PC-3 (cell line): Measurements from ENCODE around the gene TEX55. TPM values are rescaled to one million over a fixed set of nuclear protein-coding genes. Genes with fewer than 3 reads are reported as not detected.

ENCODE experiments used
- ATAC-seq: fragments of 200-7000 bp; cut with Tn5 transposase; 2 replicates; pipeline ENCODE4 v1.9.1; 2020; ENCODE audit warnings: mild to moderate bottlenecking, moderate library complexity
- BruUV-seq: library from RNA; stranded (reverse); fragments of 400-500 nt; replicated peaks from 2 replicates; lab custom pipeline; 2021; lab: Mats Ljungman, UMichigan
- CTCF ChIA-PET: fragments of 300-600 bp; sonication (Branson Sonifier 250); formaldehyde crosslinking; loops from one replicate; lab custom pipeline; 2022; ENCODE audit warnings: antibody characterized with exemption; lab: Charles Lee
- POLR2A ChIA-PET: fragments of 300-600 bp; sonication (Branson Sonifier 250); formaldehyde crosslinking; loops from one replicate; lab custom pipeline; 2022; ENCODE audit warnings: antibody characterized with exemption; ENCODE audit not compliant: unreplicated experiment; lab: Charles Lee
- DNase-seq: peaks from one replicate; pipeline ENCODE4 v3.0.0-alpha.2; 2015
- H2AFZ ChIP-seq: fragments of 300-600 bp; sonication (generic); 2 replicates; pipeline ENCODE4 v1.6.0; 2016; ENCODE audit warnings: antibody characterized with exemption, low read length
- H3F3A ChIP-seq: fragments of 300-600 bp; sonication (generic); one replicate; pipeline ENCODE4 v1.6.0; 2017; ENCODE audit warnings: antibody characterized with exemption, low read length, control low read depth, mild to moderate bottlenecking; ENCODE audit not compliant: unreplicated experiment
- H3K27ac ChIP-seq: fragments of 300-600 bp; sonication (generic); 2 replicates; pipeline ENCODE4 v1.5.1; 2016; ENCODE audit warnings: mild to moderate bottlenecking, low read length
- H3K27me3 ChIP-seq: fragments of 300-600 bp; sonication (generic); 2 replicates; pipeline ENCODE4 v1.6.1; 2016; ENCODE audit warnings: low read length, mixed read lengths
- H3K36me3 ChIP-seq: fragments of 300-600 bp; sonication (generic); 2 replicates; pipeline ENCODE4 v1.6.1; 2016; ENCODE audit warnings: low read depth, mixed run types, low read length, mixed read lengths
- H3K4me1 ChIP-seq: fragments of 300-600 bp; sonication (generic); 2 replicates; pipeline ENCODE4 v1.5.1; 2016; ENCODE audit warnings: low read length; ENCODE audit not compliant: insufficient read depth
- H3K4me2 ChIP-seq: fragments of 300-600 bp; sonication (generic); 2 replicates; pipeline ENCODE4 v1.6.0; 2016; ENCODE audit warnings: low read length
- H3K4me3 ChIP-seq: fragments of 300-600 bp; sonication (generic); 2 replicates; pipeline ENCODE4 v1.5.1; 2016; ENCODE audit warnings: mild to moderate bottlenecking, low read length, mixed read lengths
- H3K79me2 ChIP-seq: fragments of 300-600 bp; sonication (generic); 2 replicates; pipeline ENCODE4 v1.6.1; 2017; ENCODE audit warnings: low read length, mixed read lengths
- H3K9ac ChIP-seq: fragments of 300-600 bp; sonication (generic); 2 replicates; pipeline ENCODE4 v1.6.0; 2016; ENCODE audit warnings: mild to moderate bottlenecking, low read length
- H3K9me2 ChIP-seq: fragments of 300-600 bp; sonication (generic); replicated peaks from 2 replicates; pipeline ENCODE4 v1.6.1; 2016; ENCODE audit warnings: mixed run types, low read length, mixed read lengths
- H3K9me3 ChIP-seq: fragments of 300-600 bp; sonication (generic); 2 replicates; pipeline ENCODE4 v1.6.1; 2016; ENCODE audit warnings: low read length, mixed read lengths
- H4K20me1 ChIP-seq: fragments of 300-600 bp; sonication (generic); 2 replicates; pipeline ENCODE4 v1.6.1; 2016; ENCODE audit warnings: low read length, mixed read lengths
- CTCF ChIP-seq: fragments of 300-600 bp; sonication (generic); conservative IDR thresholded peaks from 2 replicates; pipeline ENCODE4 v1.5.1; 2017; ENCODE audit warnings: antibody characterized with exemption, low read depth, mild to moderate bottlenecking, low read length
- EZH2 ChIP-seq: fragments of 300-600 bp; sonication (generic); IDR thresholded peaks from one replicate; pipeline ENCODE4 v1.6.1; 2017; ENCODE audit warnings: antibody characterized with exemption, mild to moderate bottlenecking, low read length; ENCODE audit not compliant: unreplicated experiment
- EZH2phosphoT487 ChIP-seq: fragments of 300-600 bp; sonication (generic); IDR thresholded peaks from 2 replicates; pipeline ENCODE4 v1.6.1; 2018; ENCODE audit warnings: mild to moderate bottlenecking, antibody characterized with exemption, low read length, borderline replicate concordance
- intact Hi-C: fragments of 100-400 bp; cut with micrococcal nuclease; formaldehyde crosslinking; loops from 2 replicates; pipeline ENCODE4 v1.9.0; 2023
- total RNA-seq: library from RNA; depleted of rRNA; stranded (reverse); fragments of >200 nt; gene quantifications from 2 replicates; pipeline ENCODE4 v1.2.3, GENCODE V29; 2014

The TEX55 gene
- total RNA-seq, 1 experiment from 2014 or later: 0.33 TPM

GRCh38 chr3:119176778-119177177 lies 30.8 kb downstream of the TEX55 start:
- ChIA-PET POLR2A (no interaction called here), CTCF (interaction anchor here (0.6 to 1.1 kb wide), 2 partner anchors 15 to 64 kb away, joined by 4 to 8 read pairs; partner anchors contain the start of gene B4GALT4)
- Histone ChIP-seq H2AFZ (peak overlapping the region; percentile 43), H3F3A (peaks cover 5% of the 10 kb centered on the region), H4K20me1 (no peaks in the 10 kb centered on the region), H3K27me3 (no peaks in the 10 kb centered on the region), H3K9ac (peak overlapping the region; percentile 78), H3K36me3 (no peaks in the 10 kb centered on the region), H3K4me3 (peak overlapping the region; percentile 26), H3K4me1 (peaks cover 41% of the 10 kb centered on the region), H3K9me2 (no peaks in the 10 kb centered on the region), H3K27ac (peak overlapping the region; percentile 92), H3K79me2 (no peaks in the 10 kb centered on the region), H3K4me2 (peak overlapping the region; percentile 69), H3K9me3 (no peaks in the 10 kb centered on the region)
- intact Hi-C loops: loop anchor here (1.0 to 2.0 kb wide), 3 partner anchors 8 to 64 kb away; partner anchors contain the start of gene B4GALT4
- no peak for ATAC-seq
- no peak for DNase-seq
- BruUV-seq: TSS peak; percentile 60
- TF ChIP-seq EZH2phosphoT487: no peak

DNA sequence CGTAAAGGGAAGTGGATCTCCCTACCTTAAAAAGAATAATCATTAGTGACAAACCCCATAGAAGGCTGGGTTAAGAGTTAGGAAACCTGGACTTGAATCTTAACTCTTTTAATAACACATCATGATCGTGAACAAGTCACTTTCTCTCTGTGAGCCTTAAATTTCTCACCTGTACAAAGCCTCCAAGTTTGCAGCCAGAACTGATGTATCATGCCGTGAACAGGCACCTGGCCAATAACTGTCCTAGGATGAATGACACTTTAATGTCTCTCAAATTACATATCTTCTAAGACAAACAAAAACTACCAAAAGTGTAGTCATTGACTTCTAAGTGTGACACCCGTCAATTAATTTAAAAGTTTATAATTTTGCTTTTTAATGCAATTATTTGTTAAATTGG lies 31.4 kb downstream of the TEX55 start:
- DNase-seq (peak; percentile 72), ATAC-seq (no peak)
- H3K79me2 ChIP-seq: no peaks in the 10 kb centered on the region
- ChIA-PET CTCF (no interaction called here), POLR2A (no interaction called here)
- peak overlapping the region; percentile 78 for H3K9ac ChIP-seq
- peak overlapping the region; percentile 69 for H3K4me2 ChIP-seq
- intact Hi-C loops: loop anchor here (2.0 kb wide), 2 partner anchors 29 to 63 kb away; partner anchors contain the start of gene B4GALT4
- H3K27me3 ChIP-seq: no peaks in the 10 kb centered on the region
- no peaks in the 10 kb centered on the region for H3K36me3 ChIP-seq
- peaks cover 9% of the 10 kb centered on the region for H3F3A ChIP-seq
- BruUV-seq: no TSS peak
- peak overlapping the region; percentile 26; the same call in 1 of the 2 replicates for H3K4me3 ChIP-seq
- peak overlapping the region; percentile 43; the same call in 1 of the 2 replicates for H2AFZ ChIP-seq
- TF ChIP-seq CTCF (no peak), EZH2phosphoT487 (no peak), EZH2 (no peak)
- H3K9me2 ChIP-seq: no peaks in the 10 kb centered on the region
- H3K4me1 ChIP-seq: peaks cover 46% of the 10 kb centered on the region
- H3K27ac ChIP-seq: peak overlapping the region; percentile 92
- no peaks in the 10 kb centered on the region for H3K9me3 ChIP-seq
- H4K20me1 ChIP-seq: no peaks in the 10 kb centered on the region

DNA sequence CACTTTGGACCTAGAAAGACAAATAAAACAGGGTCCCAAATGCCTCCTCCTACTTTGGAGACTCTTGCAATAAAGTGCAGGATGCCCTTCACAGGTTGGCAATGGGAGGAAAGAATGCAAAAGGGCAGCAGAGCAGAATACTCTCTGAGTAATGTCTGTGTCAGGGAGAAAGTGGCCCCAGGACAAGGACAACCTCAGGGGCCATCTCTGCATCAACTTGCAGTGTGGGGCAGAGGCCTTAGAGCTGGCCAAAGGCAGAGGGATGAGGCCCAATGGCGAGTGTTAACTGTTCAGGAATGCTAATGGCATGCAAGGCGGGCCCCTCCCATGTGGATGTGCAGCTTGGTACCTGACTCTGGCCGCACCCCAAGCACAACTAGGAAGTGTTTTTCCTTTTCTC lies 35.8 kb downstream of the TEX55 start:
- peak overlapping the region; percentile 8; the same call in 1 of the 2 replicates for H2AFZ ChIP-seq
- peak overlapping the region; percentile 98 for H3K27ac ChIP-seq
- no peaks in the 10 kb centered on the region for H3K36me3 ChIP-seq
- no TSS peak for BruUV-seq
- intact Hi-C loops: no loop called here
- peak overlapping the region; percentile 54 for H3K4me2 ChIP-seq
- ChIA-PET CTCF (no interaction called here), POLR2A (interaction anchor here (0.9 kb wide), 1 partner anchor 59 kb away, joined by 3 read pairs; the partner anchor contains the start of gene B4GALT4)
- DNase-seq (peak; percentile 98), ATAC-seq (peak; percentile 83)
- H3K4me3 ChIP-seq: no peak overlapping the region
- 0 out of 2 replicates have a peak, but pooled peaks cover 4% of the 10 kb centered on the region for H3K9me2 ChIP-seq
- peaks cover 24% of the 10 kb centered on the region for H3F3A ChIP-seq
- TF ChIP-seq EZH2: no peak
- TF ChIP-seq EZH2phosphoT487: no peak
- TF ChIP-seq CTCF: no peak
- H4K20me1 ChIP-seq: no peaks in the 10 kb centered on the region
- H3K9me3 ChIP-seq: no peaks in the 10 kb centered on the region
- H3K4me1 ChIP-seq: peaks cover 73% of the 10 kb centered on the region
- no peaks in the 10 kb centered on the region for H3K79me2 ChIP-seq
- H3K27me3 ChIP-seq: no peaks in the 10 kb centered on the region
- H3K9ac ChIP-seq: peak overlapping the region; percentile 42
